B cell (primary cell): ENCODE results near the gene RIT2. TPM values are rescaled to one million over a fixed set of nuclear protein-coding genes. Genes with fewer than 3 reads are reported as not detected.

Source experiments
- ATAC-seq: fragments of 200-7000 bp; cut with Tn5 transposase; one replicate; pipeline ENCODE4 v1.10.0; 2021; ENCODE audit warnings: low read depth, mild to moderate bottlenecking, moderate number of reproducible peaks, moderate library complexity
- CTCF ChIA-PET: fragments of 350-600 bp; sonication (Branson Sonifier 250); formaldehyde crosslinking; loops from one replicate; lab custom pipeline; 2021; ENCODE audit warnings: antibody characterized with exemption, inconsistent platforms; lab: Charles Lee
- POLR2A ChIA-PET: fragments of 350-600 bp; sonication (Branson Sonifier 250); formaldehyde crosslinking; loops from one replicate; lab custom pipeline; 2021; ENCODE audit warnings: antibody characterized with exemption; lab: Charles Lee
- DNase-seq: peaks from one replicate; pipeline ENCODE4 v3.0.0; 2013
- H2AFZ ChIP-seq: 2 replicates; pipeline ENCODE4 v1.6.1; 2012; ENCODE audit warnings: mild to moderate bottlenecking, low read depth, low read length; ENCODE audit not compliant: insufficient read depth, poor library complexity, severe bottlenecking
- H3K27ac ChIP-seq, 2 donors: 1 replicate in 1 of 2; 2 replicates in 1 of 2; pipeline ENCODE4 v1.5.1; 2012 to 2013; ENCODE audit warnings: low read length in 2 of 2, mild to moderate bottlenecking in 2 of 2, moderate library complexity in 1 of 2
- H3K27me3 ChIP-seq, 4 experiments: fragments of 200-600 bp in 1 of 4; sonication (generic) in 1 of 4; replicated peaks in 1 of 4; 1 replicate in 2 of 4; 2 replicates in 2 of 4; pipeline versions ENCODE4 v1.6.1 to v1.7.0; 2013 to 2016; ENCODE audit warnings: low read length in 3 of 4, mild to moderate bottlenecking in 2 of 4, mixed read lengths in 1 of 4, moderate library complexity in 1 of 4; ENCODE audit not compliant: insufficient read depth in 4 of 4, control insufficient read depth in 3 of 4; ENCODE audit errors: control extremely low read depth in 1 of 4
- H3K36me3 ChIP-seq, 2 experiments: replicated peaks in 1 of 2; 1 replicate in 1 of 2; 2 replicates in 1 of 2; pipeline versions ENCODE4 v1.6.1 to v1.7.1; 2013; ENCODE audit warnings: low read length in 1 of 2; ENCODE audit not compliant: insufficient read depth in 2 of 2, control insufficient read depth in 1 of 2; ENCODE audit errors: control extremely low read depth in 1 of 2, extremely low read depth in 1 of 2
- H3K4me1 ChIP-seq, 2 donors: fragments of 200-600 bp in 1 of 2; sonication (generic) in 1 of 2; 1 replicate in 1 of 2; 2 replicates in 1 of 2; pipeline versions ENCODE4 v1.5.1 to v1.6.1; 2013 to 2017; ENCODE audit warnings: low read length in 2 of 2; ENCODE audit not compliant: control insufficient read depth in 2 of 2, insufficient read depth in 2 of 2
- H3K4me2 ChIP-seq: replicated peaks from 2 replicates; pipeline ENCODE3; 2012; ENCODE audit warnings: mild to moderate bottlenecking, low read depth, low read length; ENCODE audit not compliant: poor library complexity, severe bottlenecking
- H3K4me3 ChIP-seq, 5 experiments: fragments of 200-600 bp in 1 of 5; sonication (generic) in 1 of 5; 1 replicate in 3 of 5; 2 replicates in 2 of 5; pipeline versions ENCODE4 v1.5.1 to v1.7.0; 2011 to 2016; ENCODE audit warnings: low read length in 4 of 5, mild to moderate bottlenecking in 4 of 5, low read depth in 2 of 5, control low read depth in 1 of 5, moderate library complexity in 1 of 5; ENCODE audit not compliant: insufficient read depth in 1 of 5; ENCODE audit errors: control extremely low read depth in 1 of 5, extremely low read depth in 1 of 5
- H3K79me2 ChIP-seq: fragments of 200-600 bp; sonication (generic); one replicate; pipeline ENCODE4 v1.6.0; 2016; ENCODE audit warnings: low read length; ENCODE audit not compliant: control insufficient read depth, insufficient read depth
- H3K9ac ChIP-seq: fragments of 200-600 bp; sonication (generic); 2 replicates; pipeline ENCODE4 v1.6.1; 2017; ENCODE audit warnings: mild to moderate bottlenecking, low read length, moderate library complexity
- H3K9me3 ChIP-seq, 3 donors: one replicate each; pipeline versions ENCODE4 v1.6.1 to v1.7.1; 2013; ENCODE audit warnings: low read length in 2 of 3; ENCODE audit not compliant: control insufficient read depth in 2 of 3, insufficient read depth in 1 of 3; ENCODE audit errors: control extremely low read depth in 1 of 3
- H4K20me1 ChIP-seq: 2 replicates; pipeline ENCODE4 v1.6.0; 2012; ENCODE audit warnings: mild to moderate bottlenecking, low read length; ENCODE audit not compliant: insufficient read depth, control insufficient read depth, poor library complexity, severe bottlenecking
- H3K27ac Mint-ChIP-seq: one replicate; pipeline ENCODE4 v1.8.0; 2021; ENCODE audit warnings: mixed read lengths
- H3K27me3 Mint-ChIP-seq: one replicate; pipeline ENCODE4 v1.8.0; 2021; ENCODE audit warnings: mixed read lengths
- H3K4me1 Mint-ChIP-seq: one replicate; pipeline ENCODE4 v1.8.0; 2021; ENCODE audit warnings: mixed read lengths
- H3K4me3 Mint-ChIP-seq: one replicate; pipeline ENCODE4 v1.8.0; 2021; ENCODE audit warnings: mixed read lengths
- H3K9me3 Mint-ChIP-seq: one replicate; pipeline ENCODE4 v1.8.0; 2022; ENCODE audit warnings: mixed read lengths; ENCODE audit not compliant: insufficient read depth
- EZH2 ChIP-seq: IDR thresholded peaks from 2 replicates; pipeline ENCODE4 v1.6.1; 2012; ENCODE audit warnings: borderline replicate concordance, low read depth, mild to moderate bottlenecking, moderate library complexity, low read length; ENCODE audit not compliant: insufficient read depth, poor library complexity, severe bottlenecking
- WGBS: methylation state at CpG from one replicate; pipeline ENCODE4 v1.1.5; 2013; ENCODE audit warnings: missing lambda C conversion rate; ENCODE audit not compliant: insufficient coverage; 5-methylcytosine and 5-hydroxymethylcytosine counted together
- intact Hi-C: fragments of 100-400 bp; cut with micrococcal nuclease; formaldehyde crosslinking; loops from one replicate; pipeline ENCODE4 v1.10.0; 2022
- polyA plus RNA-seq: library from polyadenylated mRNA; depleted of rRNA; stranded (reverse); fragments of >200 nt; gene quantifications from 2 replicates; pipeline ENCODE4 v1.2.3, GENCODE V29; 2012
- total RNA-seq, 2 donors: library from RNA; stranded (reverse); fragments of 120-200 nt in 1 of 2; gene quantifications; 1 replicate in 1 of 2; 2 replicates in 1 of 2; pipeline versions ENCODE4 v1.2.3 to v1.2.4, GENCODE V29; 2013 to 2022
- TF ChIP-seq, protein P1 (sequence below): fragments of 200-600 bp; IDR thresholded peaks from one replicate; pipeline ENCODE4 v1.8.0; 2022; ENCODE audit warnings: antibody characterized with exemption, mild to moderate bottlenecking

The RIT2 gene
- total and polyA plus RNA-seq, 2 donors (not counting 1 experiment from before 2014, with no cell fraction given), result not detected

GRCh38 chr18:42824178-42824577 lies 291.3 kb downstream of the RIT2 start:
- H3K4me3 Mint-ChIP-seq, result no peak overlapping the region
- intact Hi-C loops, result no loop called here
- CTCF ChIA-PET, result no interaction called here

DNA sequence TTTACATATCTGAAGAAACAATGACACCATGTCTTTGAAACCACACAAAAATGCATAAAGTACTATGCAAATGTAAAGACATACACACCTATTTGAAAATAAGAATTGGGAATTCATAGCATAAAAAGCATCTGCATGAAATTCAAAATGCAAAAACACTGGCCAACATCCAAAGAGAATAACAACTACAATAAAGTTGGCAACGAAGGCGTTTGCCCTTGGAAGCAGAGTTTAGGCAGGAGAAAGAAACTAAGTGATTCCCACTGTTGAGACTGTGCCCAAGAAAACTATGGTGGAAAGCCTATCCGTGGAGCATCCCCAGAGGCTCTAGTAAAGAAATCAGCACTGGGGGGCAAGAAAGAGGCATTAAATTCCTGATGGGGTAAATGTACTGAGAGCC lies 292.8 kb downstream of the RIT2 start:
- ATAC-seq (no peak), DNase-seq (no peak)
- no CpG with 5 or more reads among the region's 3 CpGs for WGBS
- H3K4me2 ChIP-seq, result no peak overlapping the region
- no peaks in the 10 kb centered on the region for H3K36me3 ChIP-seq
- no peak overlapping the region for H3K27ac ChIP-seq
- intact Hi-C loops, result no loop called here
- Mint-ChIP-seq H3K9me3 (no peaks in the 10 kb centered on the region), H3K4me3 (no peak overlapping the region), H3K27ac (no peak overlapping the region), H3K27me3 (no peaks in the 10 kb centered on the region), H3K4me1 (no peaks in the 10 kb centered on the region)
- H2AFZ ChIP-seq, result no peak overlapping the region
- H3K4me3 ChIP-seq, result no peak overlapping the region
- H3K9me3 ChIP-seq, result no peaks in the 10 kb centered on the region
- H4K20me1 ChIP-seq, result no peaks in the 10 kb centered on the region
- POLR2A ChIA-PET, result no interaction called here
- H3K27me3 ChIP-seq, result no peaks in the 10 kb centered on the region
- no peaks in the 10 kb centered on the region for H3K79me2 ChIP-seq
- no peaks in the 10 kb centered on the region for H3K4me1 ChIP-seq
- no peak overlapping the region for H3K9ac ChIP-seq
- CTCF ChIA-PET, result no interaction called here
- TF ChIP-seq, protein P1, sequence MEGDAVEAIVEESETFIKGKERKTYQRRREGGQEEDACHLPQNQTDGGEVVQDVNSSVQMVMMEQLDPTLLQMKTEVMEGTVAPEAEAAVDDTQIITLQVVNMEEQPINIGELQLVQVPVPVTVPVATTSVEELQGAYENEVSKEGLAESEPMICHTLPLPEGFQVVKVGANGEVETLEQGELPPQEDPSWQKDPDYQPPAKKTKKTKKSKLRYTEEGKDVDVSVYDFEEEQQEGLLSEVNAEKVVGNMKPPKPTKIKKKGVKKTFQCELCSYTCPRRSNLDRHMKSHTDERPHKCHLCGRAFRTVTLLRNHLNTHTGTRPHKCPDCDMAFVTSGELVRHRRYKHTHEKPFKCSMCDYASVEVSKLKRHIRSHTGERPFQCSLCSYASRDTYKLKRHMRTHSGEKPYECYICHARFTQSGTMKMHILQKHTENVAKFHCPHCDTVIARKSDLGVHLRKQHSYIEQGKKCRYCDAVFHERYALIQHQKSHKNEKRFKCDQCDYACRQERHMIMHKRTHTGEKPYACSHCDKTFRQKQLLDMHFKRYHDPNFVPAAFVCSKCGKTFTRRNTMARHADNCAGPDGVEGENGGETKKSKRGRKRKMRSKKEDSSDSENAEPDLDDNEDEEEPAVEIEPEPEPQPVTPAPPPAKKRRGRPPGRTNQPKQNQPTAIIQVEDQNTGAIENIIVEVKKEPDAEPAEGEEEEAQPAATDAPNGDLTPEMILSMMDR, result no peak
- TF ChIP-seq EZH2, result no peak

More at GRCh38 chr18:42824178-42824577, 291.3 kb downstream of the RIT2 start:
- Mint-ChIP-seq H3K27me3 (no peaks in the 10 kb centered on the region), H3K9me3 (no peaks in the 10 kb centered on the region), H3K4me1 (no peaks in the 10 kb centered on the region), H3K27ac (no peak overlapping the region)
- ATAC-seq (no peak), DNase-seq (no peak)
- no peak for TF ChIP-seq EZH2
- TF ChIP-seq, protein P1, result no peak
- Histone ChIP-seq H3K27me3 (no peaks in the 10 kb centered on the region), H3K27ac (no peak overlapping the region), H3K9ac (no peak overlapping the region), H3K4me1 (no peaks in the 10 kb centered on the region), H3K79me2 (no peaks in the 10 kb centered on the region), H3K9me3 (no peaks in the 10 kb centered on the region), H2AFZ (no peak overlapping the region), H4K20me1 (no peaks in the 10 kb centered on the region), H3K36me3 (no peaks in the 10 kb centered on the region), H3K4me2 (no peak overlapping the region), H3K4me3 (no peak overlapping the region)
- POLR2A ChIA-PET, result no interaction called here
